Heart right ventricle (tissue), 16 donors: ENCODE data around the gene ENOX1. TPM values are rescaled to one million over a fixed set of nuclear protein-coding genes. Genes with fewer than 3 reads are reported as not detected.
A peak's percentile ranks its signal among the peaks of the same experiment; 100 is the strongest.

ENCODE experiments used
- ATAC-seq, 8 donors: fragments of 200-7000 bp; cut with Tn5 transposase; one replicate each; pipeline ENCODE4 v1.9.1; 2020; ENCODE audit warnings: mild to moderate bottlenecking in 8 of 8, moderate library complexity in 8 of 8, moderate number of reproducible peaks in 1 of 8
- DNase-seq, 2 donors: peaks; one replicate each; pipeline ENCODE4 v3.0.0-alpha.2; 2020
- H3K27ac ChIP-seq, 10 donors: fragments of 200-600 bp; sonication (generic) in 2 of 10; one replicate each; pipeline versions ENCODE4 v1.5.0 to v1.8.0; 2020 to 2022; ENCODE audit warnings: mild to moderate bottlenecking in 3 of 10
- H3K27me3 ChIP-seq, 7 donors: fragments of 200-600 bp; one replicate each; pipeline ENCODE4 v1.8.0; 2021 to 2022; ENCODE audit warnings: mild to moderate bottlenecking in 2 of 7
- H3K36me3 ChIP-seq, 9 donors: fragments of 200-600 bp; sonication (generic) in 1 of 9; one replicate each; pipeline versions ENCODE4 v1.5.0 to v1.8.0; 2020 to 2022; ENCODE audit warnings: mild to moderate bottlenecking in 2 of 9
- H3K4me1 ChIP-seq, 9 donors: fragments of 200-600 bp; sonication (generic) in 1 of 9; one replicate each; pipeline versions ENCODE4 v1.5.0 to v1.8.0; 2020 to 2022; ENCODE audit warnings: mild to moderate bottlenecking in 4 of 9
- H3K4me3 ChIP-seq, 10 donors: fragments of 200-600 bp; sonication (generic) in 2 of 10; one replicate each; pipeline versions ENCODE4 v1.5.0 to v1.8.0; 2020 to 2022; ENCODE audit warnings: mild to moderate bottlenecking in 7 of 10, moderate library complexity in 2 of 10
- H3K9me3 ChIP-seq, 11 donors: fragments of 200-600 bp in 10 of 11; sonication (generic) in 2 of 11; one replicate each; pipeline versions ENCODE4 v1.5.0 to v1.8.0; 2013 to 2022; ENCODE audit warnings: mild to moderate bottlenecking in 2 of 11, control low read depth in 1 of 11, moderate library complexity in 1 of 11
- WGBS, 2 donors: extraction: QIAGEN DNeasy Blood & Tissue Kit; methylation state at CpG; one replicate each; pipeline ENCODE4 v1.1.7; 2013; ENCODE audit warnings: inconsistent platforms in 1 of 2; 5-methylcytosine and 5-hydroxymethylcytosine counted together
- intact Hi-C, 10 donors: fragments of 100-400 bp; cut with DNase I; formaldehyde crosslinking; loops; one replicate each; pipeline versions ENCODE4 v1.11.1 to v1.14.2; 2022
- polyA plus RNA-seq, 2 donors: library from polyadenylated mRNA; stranded (reverse); fragments of 200-250 nt; gene quantifications; one replicate each; pipeline ENCODE4 v1.2.3, GENCODE V29; 2013
- total RNA-seq, 10 donors: library from RNA; stranded (reverse); fragmentation: NEBNext Ultra II Directional in 3 of 10; extraction: Animal tissue kit (Norgen Biotek cat#: 25700) in 3 of 10; gene quantifications; one replicate each; pipeline versions ENCODE4 v1.2.1 to v1.2.4, GENCODE V29; 2021 to 2023
- TF ChIP-seq, protein P1 (sequence below), 9 donors: fragments of 200-600 bp; sonication (generic) in 2 of 9; IDR thresholded peaks; one replicate each; pipeline versions ENCODE4 v1.5.0 to v1.8.0; 2021 to 2022; ENCODE audit warnings: antibody characterized with exemption in 9 of 9, mild to moderate bottlenecking in 5 of 9, moderate library complexity in 1 of 9
- donor health status: Arrhythmogenic right ventricular cardiomyopathy.
- donor health status: ischemic (EF 13 %, LVEDD 7.1; RV severe dilation, severe dysfunction).
- donor health status: healthy with polysubstance abuse.
- donor health status: DM: no; HTN: yes; CAD: no.
- donor health status: DM: no; HTN: no; CAD: no.
- donor health status: ischemic (EF 25% LVEDD 6.9; RV normal size, moderate dysfunction).
- donor health status: ischemic (EF 25% LVEDD 5.7; RV mildly dilated, moderate dysfunction).
- donor health status: healthy.
- donor health status: DM: yes; HTN: yes; CAD: no.
- donor health status: Ischemic cardiomyopathy.
- donor health status: ischemic (EF 35%, LVEDD 5.7; RV mildly dilated, moderate dysfunction).
- donor health status: nonischemic (EF 11% LVEDD 7.7; RV severe dilation, severe dysfunction).
- donor health status: DM: yes; HTN: yes; CAD: no.
- donor health status: PGD.
- donor health status: ischemic (EF 29% LVEDD 5.4; RV normal size, mild dysfunction).
- donor health status: nonischemic (EF 23%, LVEDD 6.1; RV moderate dilation, normal function).

ENOX1 gene
- total and polyA plus RNA-seq, 12 donors = 2.0 to 10.4 (median 7.1) TPM

DNA sequence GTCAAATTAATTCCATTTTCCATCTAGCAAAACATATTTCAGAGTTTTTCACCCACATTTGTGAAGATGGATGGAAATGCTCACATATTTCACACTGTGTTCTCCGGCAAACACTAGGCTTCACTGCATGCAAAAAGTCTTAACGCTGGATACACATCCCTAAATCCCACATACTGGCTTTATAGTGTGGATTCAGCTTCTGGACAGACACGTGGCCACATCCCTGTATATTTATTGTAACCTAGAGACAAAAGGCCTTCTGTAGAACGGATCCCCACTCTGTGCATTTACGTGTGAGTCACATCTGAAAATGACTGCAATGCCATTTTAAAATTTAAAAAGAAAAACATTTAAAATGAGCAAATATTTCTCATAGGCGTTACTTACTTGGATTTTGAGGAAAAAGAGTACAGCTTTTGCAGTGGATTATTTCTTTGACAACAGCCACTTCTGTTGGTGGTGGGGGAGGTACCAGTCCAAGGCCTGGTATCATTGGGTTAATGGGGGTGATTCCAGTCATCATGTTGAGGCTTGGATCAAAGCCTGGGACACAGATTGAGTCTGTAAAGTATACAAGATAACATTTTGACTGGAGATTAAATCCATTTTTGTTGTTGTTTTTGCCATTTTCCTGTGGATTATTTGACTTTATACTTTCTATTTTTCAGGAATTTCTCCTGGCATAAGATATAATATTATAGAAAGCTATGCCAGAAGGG lies 425.7 kb downstream of the ENOX1 start:
- no peaks in the 10 kb centered on the region for H3K36me3 ChIP-seq
- ATAC-seq = no peak
- peaks cover 0 to 56% (median 36%) of the 10 kb centered on the region in 9 donors for H3K4me1 ChIP-seq
- no peak for DNase-seq
- H3K4me3 ChIP-seq = no peak overlapping the region
- TF ChIP-seq, protein P1, sequence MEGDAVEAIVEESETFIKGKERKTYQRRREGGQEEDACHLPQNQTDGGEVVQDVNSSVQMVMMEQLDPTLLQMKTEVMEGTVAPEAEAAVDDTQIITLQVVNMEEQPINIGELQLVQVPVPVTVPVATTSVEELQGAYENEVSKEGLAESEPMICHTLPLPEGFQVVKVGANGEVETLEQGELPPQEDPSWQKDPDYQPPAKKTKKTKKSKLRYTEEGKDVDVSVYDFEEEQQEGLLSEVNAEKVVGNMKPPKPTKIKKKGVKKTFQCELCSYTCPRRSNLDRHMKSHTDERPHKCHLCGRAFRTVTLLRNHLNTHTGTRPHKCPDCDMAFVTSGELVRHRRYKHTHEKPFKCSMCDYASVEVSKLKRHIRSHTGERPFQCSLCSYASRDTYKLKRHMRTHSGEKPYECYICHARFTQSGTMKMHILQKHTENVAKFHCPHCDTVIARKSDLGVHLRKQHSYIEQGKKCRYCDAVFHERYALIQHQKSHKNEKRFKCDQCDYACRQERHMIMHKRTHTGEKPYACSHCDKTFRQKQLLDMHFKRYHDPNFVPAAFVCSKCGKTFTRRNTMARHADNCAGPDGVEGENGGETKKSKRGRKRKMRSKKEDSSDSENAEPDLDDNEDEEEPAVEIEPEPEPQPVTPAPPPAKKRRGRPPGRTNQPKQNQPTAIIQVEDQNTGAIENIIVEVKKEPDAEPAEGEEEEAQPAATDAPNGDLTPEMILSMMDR (IDR thresholded peaks at IDR 0.05) = no peak
- 66 to 68% methylated on average over 6 of the region's 6 CpGs for WGBS, 2 donors
- intact Hi-C loops = no loop called here
- no peaks in the 10 kb centered on the region for H3K27me3 ChIP-seq
- H3K9me3 ChIP-seq = no peaks in the 10 kb centered on the region
- peak overlapping the region in 1 of 10 donors; percentile 9 for H3K27ac ChIP-seq

DNA sequence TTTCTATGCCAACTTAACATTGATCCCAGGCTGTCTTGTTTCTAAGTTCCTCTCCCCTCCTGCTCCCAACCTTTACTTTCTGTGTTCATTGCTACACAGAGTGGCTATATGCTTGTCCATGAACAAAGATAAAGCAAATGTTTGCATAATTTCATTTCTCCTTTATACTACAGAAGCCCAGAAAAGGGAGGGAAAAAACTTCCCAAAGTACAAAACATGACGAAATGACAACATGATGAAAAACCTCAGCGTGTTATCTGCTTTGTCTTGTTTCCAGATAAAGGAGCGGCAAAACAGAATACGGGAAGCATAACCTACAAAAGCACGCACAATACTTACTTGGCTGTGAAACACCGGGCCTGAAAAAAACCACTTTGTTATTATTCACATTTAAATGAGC lies 426.6 kb downstream of the ENOX1 start:
- WGBS, 2 donors = 65 to 70% methylated on average over 6 of the region's 6 CpGs
- Histone ChIP-seq H3K27ac (no peak overlapping the region), H3K9me3 (no peaks in the 10 kb centered on the region), H3K4me1 (peaks cover 0 to 50% (median 36%) of the 10 kb centered on the region in 9 donors), H3K27me3 (no peaks in the 10 kb centered on the region), H3K36me3 (no peaks in the 10 kb centered on the region), H3K4me3 (no peak overlapping the region)
- intact Hi-C loops = no loop called here
- ATAC-seq = no peak
- TF ChIP-seq, protein P1 (IDR thresholded peaks at IDR 0.05) = no peak
- DNase-seq = no peak

DNA sequence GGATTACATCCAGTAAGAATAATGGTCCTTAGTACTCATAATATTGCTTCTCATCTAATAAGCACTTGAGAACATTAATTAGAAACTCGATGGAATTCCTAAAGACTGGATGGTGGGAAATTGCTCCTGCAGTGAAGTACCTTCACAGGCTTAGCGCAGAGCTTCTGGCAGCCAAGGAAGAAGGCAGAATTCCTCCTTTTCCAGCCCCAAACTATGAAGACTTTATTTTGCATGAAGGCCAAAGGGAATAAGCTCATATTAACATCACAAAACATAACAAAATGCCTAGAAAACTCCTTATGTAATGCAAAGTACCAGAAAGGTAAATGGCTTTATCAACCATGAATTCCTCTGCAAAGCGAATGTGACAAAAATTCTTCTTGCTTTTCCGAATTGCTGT lies 427.2 kb downstream of the ENOX1 start:
- DNase-seq = no peak
- no peaks in the 10 kb centered on the region for H3K9me3 ChIP-seq
- no peak overlapping the region for H3K4me3 ChIP-seq
- WGBS, 2 donors = 84 to 91% methylated on average over 4 of the region's 4 CpGs
- intact Hi-C loops = no loop called here
- no peaks in the 10 kb centered on the region for H3K36me3 ChIP-seq
- peaks cover 0 to 44% (median 30%) of the 10 kb centered on the region in 9 donors for H3K4me1 ChIP-seq
- no peak overlapping the region for H3K27ac ChIP-seq
- ATAC-seq = no peak
- no peaks in the 10 kb centered on the region for H3K27me3 ChIP-seq
- TF ChIP-seq, protein P1 (IDR thresholded peaks at IDR 0.05) = no peak

DNA sequence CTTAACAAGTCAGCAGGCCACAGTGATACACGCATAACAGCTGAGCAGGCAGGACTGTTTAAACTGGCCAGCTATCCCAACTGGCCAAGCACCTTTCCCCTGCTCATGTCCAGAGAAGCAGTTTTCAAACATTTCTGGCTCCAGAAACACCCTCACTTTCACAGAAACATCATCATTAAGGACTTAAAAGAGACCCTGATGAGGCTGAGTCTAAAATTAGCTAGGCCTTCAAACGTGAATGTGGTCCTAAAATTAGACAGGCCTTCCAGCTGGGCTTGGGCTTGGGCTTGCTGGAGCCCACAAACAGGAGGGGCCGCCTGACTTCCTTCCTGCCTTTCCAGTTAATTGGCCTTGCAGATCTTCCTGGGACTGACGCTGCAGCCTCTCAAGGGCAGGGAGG lies 429.2 kb downstream of the ENOX1 start:
- H3K36me3 ChIP-seq = no peaks in the 10 kb centered on the region
- H3K27ac ChIP-seq = peak overlapping the region in 8 of 10 donors; percentile 13 to 76 (median 62)
- ATAC-seq (peak; percentile 65 to 93 (median 84)), DNase-seq (peak; percentile 29 to 61)
- no peak overlapping the region for H3K4me3 ChIP-seq
- H3K27me3 ChIP-seq = no peaks in the 10 kb centered on the region
- 14 to 17% methylated on average over 4 of the region's 4 CpGs for WGBS, 2 donors
- intact Hi-C loops = no loop called here
- H3K4me1 ChIP-seq = peaks cover 0 to 24% (median 18%) of the 10 kb centered on the region in 9 donors
- H3K9me3 ChIP-seq = no peaks in the 10 kb centered on the region
- TF ChIP-seq, protein P1 (IDR thresholded peaks at IDR 0.05) = no peak
